Fibroblast of pulmonary artery (primary cell): Measurements from ENCODE around the gene PRICKLE2.

Source experiments
- DNase-seq: peaks from one replicate; pipeline ENCODE4 v3.0.0-alpha.2; 2010; ENCODE audit warnings: low read depth
- H3K4me3 ChIP-seq: replicated peaks from 2 replicates; pipeline ENCODE4 v1.5.1; 2011; ENCODE audit warnings: low read depth, mild to moderate bottlenecking, control low read depth, low read length, moderate library complexity
- CTCF ChIP-seq: IDR thresholded peaks from 2 replicates; pipeline ENCODE4 v1.5.1; 2011; ENCODE audit warnings: mild to moderate bottlenecking, control low read depth, low read length, inconsistent platforms; ENCODE audit errors: missing control alignments

Gene PRICKLE2

GRCh38 chr3:64163755-64164148 is 61.5 kb downstream of the PRICKLE2 start:
- peak; percentile 90 for DNase-seq

DNA sequence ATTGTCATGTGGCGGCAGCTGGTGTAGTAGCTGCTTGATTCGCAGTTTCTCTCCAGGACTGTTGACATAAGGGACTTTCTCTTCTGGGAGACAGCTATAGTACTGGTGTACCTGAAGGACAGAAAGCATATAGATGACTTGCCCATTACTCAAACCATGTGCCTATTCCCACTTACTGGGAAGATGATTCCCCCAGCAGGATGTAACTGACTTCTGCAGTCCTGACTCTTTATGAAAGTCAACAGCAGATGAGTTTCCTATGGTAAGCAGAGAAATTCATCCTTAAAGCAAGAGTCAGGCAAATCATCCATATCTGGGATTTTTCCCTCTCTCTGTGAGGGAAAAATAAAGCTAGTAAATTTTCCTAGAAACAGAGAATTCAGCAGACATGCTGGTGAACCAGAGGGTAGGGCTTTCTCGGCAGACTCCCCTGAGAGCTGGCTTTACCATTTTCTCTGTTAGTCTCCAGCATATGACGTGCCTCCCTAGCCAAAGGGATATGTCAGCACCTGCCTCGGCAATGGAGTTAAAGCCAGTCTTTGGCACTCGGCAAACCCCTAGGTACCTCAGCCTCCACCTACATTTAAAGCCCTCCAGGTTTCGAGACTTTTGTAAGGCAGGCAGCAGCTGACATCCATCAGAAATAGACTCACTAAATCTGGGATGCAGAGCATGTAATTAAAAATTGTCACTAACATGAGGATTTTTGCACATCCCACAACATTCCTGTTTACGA is 62.1 kb downstream of the PRICKLE2 start:
- no peak for TF ChIP-seq CTCF
- no peak overlapping the region for H3K4me3 ChIP-seq
- DNase-seq, result no peak

More at GRCh38 chr3:64163755-64164148, 61.5 kb downstream of the PRICKLE2 start:
- H3K4me3 ChIP-seq, result no peak overlapping the region
- TF ChIP-seq CTCF, result no peak

DNA sequence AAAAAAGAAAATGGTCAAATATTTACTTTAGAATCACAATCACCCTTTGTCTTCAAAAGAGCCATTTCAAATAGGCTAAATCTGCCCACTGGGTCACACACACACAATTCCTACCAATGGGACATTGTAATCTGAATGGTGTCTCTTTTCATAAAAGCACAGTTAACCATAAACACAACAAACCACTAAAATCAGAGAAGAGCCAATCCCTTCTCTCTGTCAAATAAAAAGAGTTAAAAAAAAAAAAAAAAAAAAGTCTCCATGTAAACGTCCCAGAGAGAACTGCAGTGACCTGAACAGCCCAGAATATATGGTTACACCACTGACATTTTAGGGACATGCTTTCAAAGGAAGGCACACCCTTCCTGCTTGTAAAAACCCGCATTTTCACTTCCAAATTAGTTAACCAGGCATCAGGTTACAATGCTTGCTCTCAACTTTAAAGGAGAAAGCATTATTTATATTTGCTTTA is 63.7 kb downstream of the PRICKLE2 start:
- no peak for DNase-seq
- no peak for TF ChIP-seq CTCF
- H3K4me3 ChIP-seq, result no peak overlapping the region

DNA sequence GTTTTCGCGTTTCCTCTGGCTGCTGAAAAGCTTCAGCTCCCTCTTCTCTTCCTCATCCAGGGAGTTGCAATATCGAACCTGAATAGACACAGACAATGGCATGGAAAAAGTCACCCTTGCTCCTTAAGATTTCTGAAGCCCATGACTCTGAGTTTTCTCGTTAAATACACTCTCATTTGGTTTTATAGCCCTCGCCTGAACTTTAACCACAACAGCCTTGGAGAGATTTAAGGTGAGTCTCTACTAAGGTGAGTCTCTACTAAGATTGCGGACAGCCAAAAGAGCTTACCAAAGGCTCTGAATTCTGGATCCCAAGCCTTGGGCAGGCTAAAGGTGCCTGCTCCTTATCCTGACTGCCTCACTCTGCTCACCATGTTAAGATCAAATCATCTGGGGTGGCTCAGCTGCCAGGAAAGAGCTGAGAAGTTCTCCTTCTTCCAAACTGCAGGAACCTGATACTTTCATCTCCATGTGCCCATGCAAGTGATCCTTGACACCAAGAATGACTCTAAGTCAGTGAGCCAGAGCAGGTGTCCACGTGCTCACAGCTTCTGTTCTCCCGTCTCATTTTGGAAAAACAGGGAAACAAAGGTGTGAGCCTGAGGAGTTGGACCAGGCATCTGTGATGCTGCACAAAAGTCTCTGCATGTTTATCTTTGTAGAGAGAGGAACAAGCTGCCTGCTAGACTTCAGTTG is 65.1 kb downstream of the PRICKLE2 start:
- no peak overlapping the region for H3K4me3 ChIP-seq
- TF ChIP-seq CTCF, result no peak
- no peak for DNase-seq

GRCh38 chr3:64158334-64158733 is 66.9 kb downstream of the PRICKLE2 start:
- no peak overlapping the region for H3K4me3 ChIP-seq
- peak; percentile 50 for DNase-seq
- no peak for TF ChIP-seq CTCF

GRCh38 chr3:64157150-64158035 is 67.9 kb downstream of the PRICKLE2 start:
- no peak for TF ChIP-seq CTCF
- DNase-seq, result no peak
- H3K4me3 ChIP-seq, result no peak overlapping the region
